ENCODE data around the gene ZFX.

The ZFX gene

DNA sequence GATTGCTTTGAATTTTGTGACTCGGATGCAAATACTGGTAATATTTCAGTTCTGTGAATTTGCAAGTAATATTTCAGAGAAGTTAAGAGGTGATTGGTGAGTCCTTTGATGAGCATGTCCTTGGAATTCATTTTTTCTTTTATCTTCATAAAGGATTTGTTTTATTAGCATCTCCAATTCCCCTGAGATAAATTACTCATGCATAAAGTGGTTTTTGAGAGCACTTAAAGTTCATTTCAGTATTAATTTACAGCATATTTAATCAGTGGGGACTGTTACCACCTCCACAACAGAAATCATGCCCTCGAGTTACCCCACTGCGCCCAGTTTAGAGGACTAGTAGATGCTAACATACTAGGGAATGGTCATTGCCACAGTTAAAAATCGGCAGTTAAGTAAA, 65.0 kb downstream of the ZFX start:
- H3K36me3 ChIP-seq (ENCODE audit: low read depth): peaks cover 10% of the 10 kb centered on the region

DNA sequence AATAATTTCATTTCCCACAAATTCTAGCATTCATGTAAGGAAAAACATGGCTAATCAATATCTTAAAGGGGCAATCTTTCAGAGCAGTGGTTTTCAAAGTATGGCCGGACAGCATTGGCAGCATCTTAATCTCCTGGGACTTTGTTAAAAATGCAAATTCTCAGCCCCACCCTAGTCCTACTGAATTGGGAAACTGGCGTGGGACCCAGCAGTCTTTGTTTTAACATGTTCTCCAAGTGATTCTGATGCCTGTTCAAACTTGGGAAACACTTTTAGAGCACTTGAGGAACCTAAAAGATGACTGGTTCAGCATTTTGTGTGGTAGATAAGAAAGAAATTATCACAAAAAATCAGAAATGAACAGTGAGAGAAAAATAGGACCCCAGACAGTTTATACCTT, 65.7 kb downstream of the ZFX start:
- TF ChIP-seq, protein P1, sequence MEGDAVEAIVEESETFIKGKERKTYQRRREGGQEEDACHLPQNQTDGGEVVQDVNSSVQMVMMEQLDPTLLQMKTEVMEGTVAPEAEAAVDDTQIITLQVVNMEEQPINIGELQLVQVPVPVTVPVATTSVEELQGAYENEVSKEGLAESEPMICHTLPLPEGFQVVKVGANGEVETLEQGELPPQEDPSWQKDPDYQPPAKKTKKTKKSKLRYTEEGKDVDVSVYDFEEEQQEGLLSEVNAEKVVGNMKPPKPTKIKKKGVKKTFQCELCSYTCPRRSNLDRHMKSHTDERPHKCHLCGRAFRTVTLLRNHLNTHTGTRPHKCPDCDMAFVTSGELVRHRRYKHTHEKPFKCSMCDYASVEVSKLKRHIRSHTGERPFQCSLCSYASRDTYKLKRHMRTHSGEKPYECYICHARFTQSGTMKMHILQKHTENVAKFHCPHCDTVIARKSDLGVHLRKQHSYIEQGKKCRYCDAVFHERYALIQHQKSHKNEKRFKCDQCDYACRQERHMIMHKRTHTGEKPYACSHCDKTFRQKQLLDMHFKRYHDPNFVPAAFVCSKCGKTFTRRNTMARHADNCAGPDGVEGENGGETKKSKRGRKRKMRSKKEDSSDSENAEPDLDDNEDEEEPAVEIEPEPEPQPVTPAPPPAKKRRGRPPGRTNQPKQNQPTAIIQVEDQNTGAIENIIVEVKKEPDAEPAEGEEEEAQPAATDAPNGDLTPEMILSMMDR (IDR thresholded peaks at IDR 0.05; ENCODE audit: poor library complexity, severe bottlenecking): no peak
- Histone ChIP-seq H3K27me3 (ENCODE audit: insufficient read depth, poor library complexity, severe bottlenecking) (no peaks in the 10 kb centered on the region), H3K27ac (ENCODE audit: poor library complexity, severe bottlenecking) (no peak overlapping the region), H3K4me3 (ENCODE audit: severe bottlenecking) (no peak overlapping the region), H3K36me3 (ENCODE audit: low read depth) (peaks cover 8% of the 10 kb centered on the region), H3K4me1 (ENCODE audit: insufficient read depth, poor library complexity, severe bottlenecking) (peaks cover 8% of the 10 kb centered on the region), H3K9me3 (ENCODE audit: severe bottlenecking) (no peaks in the 10 kb centered on the region)
- DNase-seq (ENCODE audit: low spot score) (no peak), ATAC-seq (ENCODE audit: low read depth) (no peak)

More for the DNA sequence above, 65.0 kb downstream of the ZFX start:
- Histone ChIP-seq H3K9me3 (ENCODE audit: severe bottlenecking) (no peaks in the 10 kb centered on the region), H3K27me3 (ENCODE audit: insufficient read depth, poor library complexity, severe bottlenecking) (no peaks in the 10 kb centered on the region), H3K4me1 (ENCODE audit: insufficient read depth, poor library complexity, severe bottlenecking) (peaks cover 8% of the 10 kb centered on the region), H3K4me3 (ENCODE audit: severe bottlenecking) (no peak overlapping the region), H3K27ac (ENCODE audit: poor library complexity, severe bottlenecking) (no peak overlapping the region)
- no peak for DNase-seq (ENCODE audit: low spot score)
- ATAC-seq (ENCODE audit: low read depth): no peak
- TF ChIP-seq, protein P1 (IDR thresholded peaks at IDR 0.05; ENCODE audit: poor library complexity, severe bottlenecking): no peak

DNA sequence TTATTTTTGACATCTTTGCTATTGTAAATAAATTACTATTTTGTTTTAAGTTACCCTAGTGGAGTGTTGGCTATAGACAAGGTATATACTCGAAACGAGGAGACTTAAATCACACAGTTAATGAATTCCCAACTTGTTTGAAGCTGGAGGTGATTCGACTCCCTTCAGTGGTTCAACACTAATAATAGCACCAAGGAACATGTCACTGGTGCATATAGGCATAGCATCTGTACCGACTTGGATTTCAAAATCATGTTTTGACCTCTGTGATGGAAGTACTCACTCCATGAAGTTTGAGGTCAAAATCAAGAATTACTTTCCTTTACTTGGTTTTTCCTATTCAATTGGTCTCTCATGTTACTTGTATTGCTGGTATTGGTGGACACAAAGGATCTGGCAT, 66.5 kb downstream of the ZFX start:
- peaks cover 8% of the 10 kb centered on the region for H3K36me3 ChIP-seq (ENCODE audit: low read depth)
- H3K4me3 ChIP-seq (ENCODE audit: severe bottlenecking): no peak overlapping the region
- ATAC-seq (ENCODE audit: low read depth) (no peak), DNase-seq (ENCODE audit: low spot score) (no peak)
- TF ChIP-seq, protein P1 (IDR thresholded peaks at IDR 0.05; ENCODE audit: poor library complexity, severe bottlenecking): no peak
- H3K27me3 ChIP-seq (ENCODE audit: insufficient read depth, poor library complexity, severe bottlenecking): no peaks in the 10 kb centered on the region
- peaks cover 8% of the 10 kb centered on the region for H3K4me1 ChIP-seq (ENCODE audit: insufficient read depth, poor library complexity, severe bottlenecking)
- no peak overlapping the region for H3K27ac ChIP-seq (ENCODE audit: poor library complexity, severe bottlenecking)
- H3K9me3 ChIP-seq (ENCODE audit: severe bottlenecking): no peaks in the 10 kb centered on the region

DNA sequence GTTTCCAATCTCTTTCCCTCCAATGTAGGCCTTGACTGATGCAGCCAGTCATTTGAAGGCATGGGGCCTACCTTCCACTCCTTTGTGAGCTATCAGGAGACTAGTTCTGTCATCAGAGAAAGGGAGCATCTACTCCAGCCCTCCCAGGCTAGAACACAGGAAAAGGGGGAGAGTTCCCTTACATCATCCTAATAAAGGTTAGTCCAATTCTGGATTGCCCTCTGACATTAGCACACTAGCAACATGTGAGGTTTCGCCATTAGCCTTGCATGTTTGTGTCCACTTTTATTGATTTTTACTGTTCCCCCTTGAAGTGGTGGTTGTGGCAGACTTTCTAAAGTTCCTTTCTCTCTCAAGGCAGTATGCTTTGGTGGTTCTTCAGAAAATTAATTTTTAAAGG, 67.3 kb downstream of the ZFX start:
- Histone ChIP-seq H3K27ac (ENCODE audit: poor library complexity, severe bottlenecking) (no peak overlapping the region), H3K9me3 (ENCODE audit: severe bottlenecking) (no peaks in the 10 kb centered on the region), H3K4me3 (ENCODE audit: severe bottlenecking) (no peak overlapping the region), H3K4me1 (ENCODE audit: insufficient read depth, poor library complexity, severe bottlenecking) (peaks cover 8% of the 10 kb centered on the region), H3K27me3 (ENCODE audit: insufficient read depth, poor library complexity, severe bottlenecking) (no peaks in the 10 kb centered on the region), H3K36me3 (ENCODE audit: low read depth) (peaks cover 7% of the 10 kb centered on the region)
- TF ChIP-seq, protein P1 (IDR thresholded peaks at IDR 0.05; ENCODE audit: poor library complexity, severe bottlenecking): no peak
- no peak for DNase-seq (ENCODE audit: low spot score)
- no peak for ATAC-seq (ENCODE audit: low read depth)

DNA sequence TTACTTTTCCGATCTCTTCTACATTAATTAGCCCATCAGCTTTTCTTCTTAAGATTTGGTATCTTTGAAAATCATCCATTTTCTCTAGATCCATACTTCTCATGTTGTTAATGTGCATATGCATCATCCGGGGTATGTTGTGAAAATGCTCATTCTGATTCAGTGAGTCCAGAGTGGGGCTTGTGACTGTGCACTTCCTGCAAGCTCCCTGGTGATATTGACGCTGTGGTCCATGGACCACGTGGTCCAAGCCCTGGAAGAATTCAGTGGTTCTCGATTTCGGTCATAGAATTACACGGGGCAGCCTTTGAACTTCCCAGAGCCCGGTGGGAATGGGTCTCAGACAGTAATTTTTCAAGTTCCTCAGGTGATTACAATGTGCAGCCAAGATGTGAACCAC, 69.8 kb downstream of the ZFX start:
- Histone ChIP-seq H3K27me3 (ENCODE audit: insufficient read depth, poor library complexity, severe bottlenecking) (no peaks in the 10 kb centered on the region), H3K36me3 (ENCODE audit: low read depth) (no peaks in the 10 kb centered on the region), H3K27ac (ENCODE audit: poor library complexity, severe bottlenecking) (no peak overlapping the region), H3K9me3 (ENCODE audit: severe bottlenecking) (no peaks in the 10 kb centered on the region), H3K4me3 (ENCODE audit: severe bottlenecking) (no peak overlapping the region), H3K4me1 (ENCODE audit: insufficient read depth, poor library complexity, severe bottlenecking) (peaks cover 8% of the 10 kb centered on the region)
- DNase-seq (ENCODE audit: low spot score): no peak
- TF ChIP-seq, protein P1 (IDR thresholded peaks at IDR 0.05; ENCODE audit: poor library complexity, severe bottlenecking): no peak
- no peak for ATAC-seq (ENCODE audit: low read depth)
